ENCODE data around the gene AGRP.

GRCh38 chr16:67526149-67526791 is 42.9 kb upstream of the AGRP start:
- no peak for TF ChIP-seq CTCF (IDR thresholded peaks at IDR 0.05)
- TF ChIP-seq POLR2A (IDR thresholded peaks at IDR 0.05; ENCODE audit: low read depth), result no peak
